ENCODE results near the gene BRI3BP. TPM values are rescaled to one million over a fixed set of nuclear protein-coding genes. Genes with fewer than 3 reads are reported as not detected.
A peak's percentile ranks its signal among the peaks of the same experiment; 100 is the strongest.

Gene BRI3BP, protein sequence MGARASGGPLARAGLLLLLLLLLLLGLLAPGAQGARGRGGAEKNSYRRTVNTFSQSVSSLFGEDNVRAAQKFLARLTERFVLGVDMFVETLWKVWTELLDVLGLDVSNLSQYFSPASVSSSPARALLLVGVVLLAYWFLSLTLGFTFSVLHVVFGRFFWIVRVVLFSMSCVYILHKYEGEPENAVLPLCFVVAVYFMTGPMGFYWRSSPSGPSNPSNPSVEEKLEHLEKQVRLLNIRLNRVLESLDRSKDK
- 4.0 TPM for polyA plus RNA-seq (2013, experiment 1 of 4)
- 3.7 TPM for polyA plus RNA-seq (2013, experiment 2 of 4)
- 2.3 TPM for polyA plus RNA-seq (2013, experiment 3 of 4)
- 2.1 TPM for polyA plus RNA-seq (2013, experiment 4 of 4)

GRCh38 chr12:124993626-124994436 is at the start of gene BRI3BP:
TSS of gene BRI3BP (plus strand) at chr12:124993645. CDS start at chr12:124993791, 146 bp downstream.
- H3K9me3 ChIP-seq (ENCODE audit: control insufficient read depth, low read length) = no peaks in the 10 kb centered on the region
- H3K4me1 ChIP-seq (ENCODE audit: control insufficient read depth, insufficient read depth, low read length) = no peaks in the 10 kb centered on the region
- no peaks in the 10 kb centered on the region for H3K36me3 ChIP-seq (ENCODE audit: control insufficient read depth, insufficient read depth, low read length)
- no peak within 1 kb of the TSS for H3K27ac ChIP-seq (ENCODE audit: insufficient read depth, low read depth, low read length, poor library complexity, severe bottlenecking)
- H3K27me3 ChIP-seq (ENCODE audit: control insufficient read depth, insufficient read depth, low read length, poor library complexity, severe bottlenecking) = peaks cover 17% of the 10 kb centered on the region
- H3K4me3 ChIP-seq (ENCODE audit: insufficient read depth, low read depth, low read length) = peak within 1 kb of the TSS; percentile 38
- 0% methylated on average over 112 of the region's 112 CpGs for WGBS, 2 experiments

DNA sequence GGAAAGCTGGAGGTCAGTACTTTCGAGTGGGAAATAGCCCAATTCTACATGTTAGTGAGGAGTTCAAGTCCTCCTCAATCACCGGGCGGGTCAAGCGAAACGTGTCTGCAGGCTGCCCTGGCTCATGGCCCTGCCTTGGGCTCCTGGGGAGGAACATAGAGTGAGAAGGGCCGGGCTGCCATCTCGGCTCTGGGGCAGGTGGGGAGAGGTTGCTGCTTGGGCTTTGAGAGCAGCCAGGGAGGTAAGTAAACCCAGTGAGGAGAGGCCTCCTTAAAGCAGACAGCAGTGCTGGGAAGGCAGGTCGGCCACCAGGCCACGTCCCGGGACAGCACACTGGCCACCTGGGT is 47.0 kb upstream of the BRI3BP start:
- Histone ChIP-seq H3K4me3 (ENCODE audit: insufficient read depth, low read depth, low read length) (no peak overlapping the region), H3K27ac (ENCODE audit: insufficient read depth, low read depth, low read length, poor library complexity, severe bottlenecking) (no peak overlapping the region), H3K36me3 (ENCODE audit: control insufficient read depth, insufficient read depth, low read length) (no peaks in the 10 kb centered on the region), H3K4me1 (ENCODE audit: control insufficient read depth, insufficient read depth, low read length) (no peaks in the 10 kb centered on the region), H3K27me3 (ENCODE audit: control insufficient read depth, insufficient read depth, low read length, poor library complexity, severe bottlenecking) (no peaks in the 10 kb centered on the region), H3K9me3 (ENCODE audit: control insufficient read depth, low read length) (no peaks in the 10 kb centered on the region)
- 90 to 95% methylated on average over 10 of the region's 10 CpGs for WGBS, 2 experiments

DNA sequence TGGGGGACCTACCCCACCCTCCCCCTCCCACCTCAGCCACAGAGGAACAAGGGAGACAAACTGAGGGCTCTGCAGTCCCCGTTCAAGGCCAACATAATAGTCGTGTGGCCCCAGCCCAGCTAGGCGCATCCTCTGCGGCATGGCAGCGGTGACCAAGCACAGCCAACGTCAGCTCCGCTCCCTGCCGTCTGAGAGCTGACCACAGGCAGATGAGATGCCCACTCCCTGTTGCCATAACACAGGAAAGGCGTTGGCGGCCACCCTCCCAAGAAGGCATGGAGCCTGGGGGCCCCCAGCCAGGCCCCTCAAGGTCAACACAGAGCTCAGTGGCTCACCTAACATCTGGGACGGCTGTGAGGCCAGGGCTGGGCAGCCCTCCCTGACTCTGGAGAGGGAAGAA is 46.4 kb upstream of the BRI3BP start:
- no peak overlapping the region for H3K27ac ChIP-seq (ENCODE audit: insufficient read depth, low read depth, low read length, poor library complexity, severe bottlenecking)
- H3K4me1 ChIP-seq (ENCODE audit: control insufficient read depth, insufficient read depth, low read length) = no peaks in the 10 kb centered on the region
- H3K4me3 ChIP-seq (ENCODE audit: insufficient read depth, low read depth, low read length) = no peak overlapping the region
- peaks cover 3% of the 10 kb centered on the region for H3K36me3 ChIP-seq (ENCODE audit: control insufficient read depth, insufficient read depth, low read length)
- H3K9me3 ChIP-seq (ENCODE audit: control insufficient read depth, low read length) = no peaks in the 10 kb centered on the region
- no peaks in the 10 kb centered on the region for H3K27me3 ChIP-seq (ENCODE audit: control insufficient read depth, insufficient read depth, low read length, poor library complexity, severe bottlenecking)
- WGBS, 2 experiments = 94 to 96% methylated on average over 11 of the region's 11 CpGs

- Histone ChIP-seq H3K36me3 (ENCODE audit: control insufficient read depth, insufficient read depth, low read length) (peaks cover 3% of the 10 kb centered on the region), H3K4me3 (ENCODE audit: insufficient read depth, low read depth, low read length) (no peak overlapping the region), H3K9me3 (ENCODE audit: control insufficient read depth, low read length) (no peaks in the 10 kb centered on the region), H3K4me1 (ENCODE audit: control insufficient read depth, insufficient read depth, low read length) (no peaks in the 10 kb centered on the region), H3K27ac (ENCODE audit: insufficient read depth, low read depth, low read length, poor library complexity, severe bottlenecking) (no peak overlapping the region), H3K27me3 (ENCODE audit: control insufficient read depth, insufficient read depth, low read length, poor library complexity, severe bottlenecking) (no peaks in the 10 kb centered on the region)
- 94 to 95% methylated on average over 20 of the region's 20 CpGs for WGBS, 2 experiments
Measured at GRCh38 chr12:124947561-124948398, 45.7 kb upstream of the BRI3BP start.

DNA sequence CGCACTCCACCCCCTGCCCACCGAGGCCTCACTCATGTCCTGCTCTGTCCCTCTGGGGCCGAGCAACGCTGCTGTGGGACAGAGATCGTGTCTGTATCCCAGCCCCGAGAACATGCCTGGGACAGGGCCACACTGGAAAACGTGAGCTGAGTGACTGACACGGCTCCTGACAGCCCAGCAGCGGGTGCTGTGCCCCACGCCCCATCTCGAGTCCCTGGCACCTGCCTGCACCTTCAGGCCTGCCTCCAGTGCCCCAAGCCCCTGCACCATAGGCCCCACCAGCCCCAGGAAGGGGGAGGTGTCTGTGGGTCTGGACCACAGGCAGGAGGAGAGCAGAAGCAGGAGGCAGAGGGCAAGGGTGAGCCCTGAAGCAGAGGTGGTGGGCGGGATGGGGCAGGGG is 44.4 kb upstream of the BRI3BP start:
- Histone ChIP-seq H3K4me1 (ENCODE audit: control insufficient read depth, insufficient read depth, low read length) (no peaks in the 10 kb centered on the region), H3K9me3 (ENCODE audit: control insufficient read depth, low read length) (no peaks in the 10 kb centered on the region), H3K36me3 (ENCODE audit: control insufficient read depth, insufficient read depth, low read length) (peaks cover 3% of the 10 kb centered on the region), H3K4me3 (ENCODE audit: insufficient read depth, low read depth, low read length) (no peak overlapping the region), H3K27ac (ENCODE audit: insufficient read depth, low read depth, low read length, poor library complexity, severe bottlenecking) (no peak overlapping the region), H3K27me3 (ENCODE audit: control insufficient read depth, insufficient read depth, low read length, poor library complexity, severe bottlenecking) (no peaks in the 10 kb centered on the region)
- WGBS, 2 experiments = 94 to 95% methylated on average over 12 of the region's 12 CpGs

DNA sequence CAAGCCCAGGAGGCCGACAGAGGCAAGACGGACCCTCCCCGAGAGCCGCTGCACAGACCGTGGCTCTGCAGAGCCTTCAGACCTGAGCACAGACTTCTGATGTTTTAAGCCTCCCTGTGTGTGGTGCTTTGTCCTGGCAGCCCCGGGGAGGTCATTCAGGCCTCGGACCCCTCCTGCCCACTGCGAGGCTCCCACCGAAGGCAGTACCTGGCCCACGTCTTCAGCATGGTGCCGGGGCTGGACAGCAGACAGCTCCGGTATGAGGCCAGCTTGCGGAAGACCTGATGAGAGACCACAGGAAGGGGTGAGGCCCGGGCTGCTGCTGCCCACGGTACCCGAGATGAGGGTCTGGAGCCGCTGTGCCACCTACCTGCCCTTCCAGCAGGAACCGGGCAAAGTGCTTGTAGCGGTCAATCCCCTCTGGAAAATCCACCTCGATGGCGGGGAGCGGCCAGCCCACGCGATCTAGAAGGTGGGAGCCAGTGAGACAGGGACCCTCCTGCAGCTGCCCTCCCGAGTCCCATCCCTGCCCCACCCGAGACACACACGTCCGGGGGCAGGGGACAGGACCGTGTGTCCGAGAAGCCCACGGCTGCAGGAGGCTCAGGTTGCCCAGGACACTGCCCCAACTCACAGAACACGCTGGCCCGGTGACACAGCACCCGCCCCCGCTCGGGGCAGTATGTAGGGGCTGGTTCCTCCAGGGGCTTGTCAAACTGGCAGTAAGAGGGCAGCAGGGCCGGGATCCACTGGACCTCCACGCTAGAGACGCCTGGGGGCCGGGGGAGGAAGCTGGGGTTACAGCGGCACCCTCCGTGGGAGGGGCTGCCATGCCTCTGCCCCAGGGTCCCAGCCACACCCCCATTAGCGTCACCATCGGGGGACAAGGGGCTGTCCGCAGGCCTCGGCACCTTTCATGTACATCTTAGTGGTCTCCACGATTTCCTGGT is 43.4 kb upstream of the BRI3BP start:
- Histone ChIP-seq H3K9me3 (ENCODE audit: control insufficient read depth, low read length) (no peaks in the 10 kb centered on the region), H3K4me3 (ENCODE audit: insufficient read depth, low read depth, low read length) (no peak overlapping the region), H3K27ac (ENCODE audit: insufficient read depth, low read depth, low read length, poor library complexity, severe bottlenecking) (no peak overlapping the region), H3K36me3 (ENCODE audit: control insufficient read depth, insufficient read depth, low read length) (peaks cover 3% of the 10 kb centered on the region), H3K27me3 (ENCODE audit: control insufficient read depth, insufficient read depth, low read length, poor library complexity, severe bottlenecking) (no peaks in the 10 kb centered on the region), H3K4me1 (ENCODE audit: control insufficient read depth, insufficient read depth, low read length) (no peaks in the 10 kb centered on the region)
- 96 to 97% methylated on average over 47 of the region's 47 CpGs for WGBS, 2 experiments

DNA sequence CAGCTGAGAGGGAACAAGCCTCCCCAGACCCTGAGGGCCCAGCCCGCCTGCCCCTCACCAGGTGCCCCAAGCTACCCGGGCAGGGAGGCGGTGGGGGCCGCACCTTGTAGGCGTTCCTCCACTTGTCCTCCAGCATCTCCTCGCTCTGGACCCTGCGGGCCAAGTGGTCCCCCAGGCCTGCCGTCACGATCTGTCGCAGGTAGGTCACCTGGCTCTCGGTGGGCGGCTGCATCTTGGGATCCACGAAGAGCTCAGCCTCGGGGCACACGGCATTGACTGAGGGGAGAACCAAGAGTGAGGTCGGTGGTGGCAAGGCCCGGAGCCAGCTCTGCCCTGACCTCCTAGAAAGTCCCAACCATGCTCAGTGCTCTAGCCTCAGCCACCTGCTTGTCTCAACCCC is 41.1 kb upstream of the BRI3BP start:
- peaks cover 6% of the 10 kb centered on the region for H3K36me3 ChIP-seq (ENCODE audit: control insufficient read depth, insufficient read depth, low read length)
- WGBS, 2 experiments = 95 to 96% methylated on average over 17 of the region's 17 CpGs

GRCh38 chr12:124952801-124953200 is 40.6 kb upstream of the BRI3BP start:
- H3K9me3 ChIP-seq (ENCODE audit: control insufficient read depth, low read length) = no peaks in the 10 kb centered on the region
- H3K4me3 ChIP-seq (ENCODE audit: insufficient read depth, low read depth, low read length) = no peak overlapping the region
- WGBS, 2 experiments = 94% methylated on average over 8 of the region's 8 CpGs
- H3K36me3 ChIP-seq (ENCODE audit: control insufficient read depth, insufficient read depth, low read length) = peaks cover 6% of the 10 kb centered on the region
- H3K4me1 ChIP-seq (ENCODE audit: control insufficient read depth, insufficient read depth, low read length) = no peaks in the 10 kb centered on the region
- H3K27ac ChIP-seq (ENCODE audit: insufficient read depth, low read depth, low read length, poor library complexity, severe bottlenecking) = no peak overlapping the region
- H3K27me3 ChIP-seq (ENCODE audit: control insufficient read depth, insufficient read depth, low read length, poor library complexity, severe bottlenecking) = no peaks in the 10 kb centered on the region

More for the DNA sequence above, 41.1 kb upstream of the BRI3BP start:
- Histone ChIP-seq H3K9me3 (ENCODE audit: control insufficient read depth, low read length) (no peaks in the 10 kb centered on the region), H3K27ac (ENCODE audit: insufficient read depth, low read depth, low read length, poor library complexity, severe bottlenecking) (no peak overlapping the region), H3K27me3 (ENCODE audit: control insufficient read depth, insufficient read depth, low read length, poor library complexity, severe bottlenecking) (no peaks in the 10 kb centered on the region), H3K4me1 (ENCODE audit: control insufficient read depth, insufficient read depth, low read length) (no peaks in the 10 kb centered on the region), H3K4me3 (ENCODE audit: insufficient read depth, low read depth, low read length) (no peak overlapping the region)

DNA sequence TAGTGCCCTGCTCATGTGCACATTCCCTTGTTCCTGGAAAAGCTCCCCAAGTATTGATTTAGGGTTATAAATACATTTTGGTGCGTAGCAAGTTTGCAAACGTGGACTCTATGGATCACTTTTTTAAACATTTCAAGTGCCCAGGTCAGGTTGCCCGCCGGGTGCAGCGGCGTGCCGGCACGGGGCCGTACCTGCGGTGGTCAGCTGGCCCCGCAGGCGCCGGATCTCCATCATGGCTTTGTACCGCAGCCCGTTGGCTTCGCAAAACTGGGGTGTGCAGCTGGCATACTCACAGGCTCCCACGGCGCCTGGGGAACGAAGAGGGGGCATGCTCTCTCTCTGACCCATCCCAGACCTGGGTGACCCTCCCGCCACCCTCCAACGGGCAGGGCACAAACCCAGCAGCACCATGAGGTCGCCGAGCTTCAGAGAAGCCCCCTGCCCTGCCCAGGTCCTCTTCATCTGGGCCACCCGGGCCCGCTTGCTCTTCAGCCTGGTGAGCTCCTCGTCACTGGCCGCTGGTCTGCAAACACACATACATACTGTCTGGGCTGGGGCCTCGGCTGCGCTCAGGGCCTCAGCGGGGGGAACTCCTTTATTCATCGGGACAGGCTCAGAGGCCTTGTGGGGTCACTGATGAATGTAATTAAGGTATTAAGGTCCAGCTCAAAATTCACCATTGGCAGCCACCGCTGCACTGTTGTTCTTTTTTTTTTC is 39.6 kb upstream of the BRI3BP start:
- no peaks in the 10 kb centered on the region for H3K9me3 ChIP-seq (ENCODE audit: control insufficient read depth, low read length)
- H3K4me1 ChIP-seq (ENCODE audit: control insufficient read depth, insufficient read depth, low read length) = no peaks in the 10 kb centered on the region
- no peak overlapping the region for H3K4me3 ChIP-seq (ENCODE audit: insufficient read depth, low read depth, low read length)
- H3K27me3 ChIP-seq (ENCODE audit: control insufficient read depth, insufficient read depth, low read length, poor library complexity, severe bottlenecking) = no peaks in the 10 kb centered on the region
- no peak overlapping the region for H3K27ac ChIP-seq (ENCODE audit: insufficient read depth, low read depth, low read length, poor library complexity, severe bottlenecking)
- WGBS, 2 experiments = 95% methylated on average over 32 of the region's 32 CpGs
- H3K36me3 ChIP-seq (ENCODE audit: control insufficient read depth, insufficient read depth, low read length) = peaks cover 6% of the 10 kb centered on the region

Data from ectodermal cell (in vitro differentiated cells).